Brain microvascular endothelial cell (primary cell): ENCODE results near the gene ASGR2.
"Not testable (repeated sequence)": the region's sequence is repeated elsewhere in the genome, so short reads cannot be mapped to it uniquely, and the experiment has no call there.

Experiments
- DNase-seq: peaks from one replicate; pipeline ENCODE4 v3.0.0-alpha.2; 2020
- H3K27ac ChIP-seq: fragments of 250-450 bp; sonication (Bioruptor Pico); 2 replicates; pipeline ENCODE4 v1.5.1; 2020; ENCODE audit warnings: mild to moderate bottlenecking, moderate library complexity
- H3K27me3 ChIP-seq: fragments of 250-450 bp; sonication (Bioruptor Pico); replicated peaks from 2 replicates; pipeline ENCODE4 v1.5.1; 2020; ENCODE audit warnings: mild to moderate bottlenecking
- H3K36me3 ChIP-seq: fragments of 250-450 bp; sonication (Bioruptor Pico); replicated peaks from 2 replicates; pipeline ENCODE4 v1.5.1; 2020; ENCODE audit warnings: mild to moderate bottlenecking
- H3K4me3 ChIP-seq: 2 replicates; pipeline ENCODE4 v1.5.1; 2011; ENCODE audit warnings: low read depth, mild to moderate bottlenecking, control low read depth, low read length, moderate library complexity
- in situ Hi-C: cut with HindIII; loops from 2 replicates; pipeline ENCODE4 v1.10.0; 2017; ENCODE audit warnings: low sequenced_read_pairs, low pct_ligation_motif_present
- TF ChIP-seq, protein P1 (sequence below): IDR thresholded peaks from 2 replicates; pipeline ENCODE4 v1.5.1; 2011; ENCODE audit warnings: low read depth, mild to moderate bottlenecking, moderate library complexity, low read length, control low read depth, inconsistent platforms; ENCODE audit errors: missing control alignments

ASGR2 gene, protein sequence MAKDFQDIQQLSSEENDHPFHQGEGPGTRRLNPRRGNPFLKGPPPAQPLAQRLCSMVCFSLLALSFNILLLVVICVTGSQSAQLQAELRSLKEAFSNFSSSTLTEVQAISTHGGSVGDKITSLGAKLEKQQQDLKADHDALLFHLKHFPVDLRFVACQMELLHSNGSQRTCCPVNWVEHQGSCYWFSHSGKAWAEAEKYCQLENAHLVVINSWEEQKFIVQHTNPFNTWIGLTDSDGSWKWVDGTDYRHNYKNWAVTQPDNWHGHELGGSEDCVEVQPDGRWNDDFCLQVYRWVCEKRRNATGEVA

DNA sequence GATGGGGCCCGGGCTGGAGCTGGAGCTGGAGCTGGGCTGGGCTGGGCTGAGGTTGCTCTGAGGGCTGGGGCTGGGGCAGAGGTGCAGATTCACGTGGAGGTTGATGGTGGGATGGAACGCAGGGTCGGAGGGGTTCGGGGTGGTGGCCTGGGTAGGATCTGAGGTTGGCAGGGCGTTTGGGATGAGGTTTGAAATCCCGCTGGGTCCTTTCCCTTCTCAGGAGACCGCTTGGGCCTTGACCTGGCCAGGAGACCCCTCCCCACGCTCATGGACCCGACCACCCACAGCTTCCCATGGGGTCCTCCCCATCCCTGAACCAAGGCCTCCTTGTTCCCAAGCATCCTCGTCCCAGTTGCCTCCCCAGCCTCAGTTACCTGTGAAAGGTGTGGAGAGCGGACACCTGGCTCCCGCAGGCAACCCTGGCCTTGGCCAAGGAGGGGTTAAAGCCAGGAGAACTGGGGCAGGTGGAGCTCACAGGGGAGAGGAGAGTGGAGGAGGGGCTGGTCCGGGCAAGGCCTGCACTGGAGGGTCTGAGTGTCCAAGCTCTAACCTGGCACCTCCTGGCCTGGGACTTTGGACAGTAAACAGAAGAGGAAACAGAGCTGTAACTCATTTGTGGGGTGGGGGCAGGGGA is at the start of gene ASGR2:
TSS of gene ASGR2 (minus strand) at position 582 of the 634 bp plus-strand sequence. CDS start 582 bp downstream, outside the sequence.
- Histone ChIP-seq H3K4me3 (no peak within 1 kb of the TSS), H3K36me3 (no peaks in the 10 kb centered on the region), H3K27me3 (no peaks in the 10 kb centered on the region), H3K27ac (no peak within 1 kb of the TSS)
- DNase-seq, result no peak
- TF ChIP-seq, protein P1, sequence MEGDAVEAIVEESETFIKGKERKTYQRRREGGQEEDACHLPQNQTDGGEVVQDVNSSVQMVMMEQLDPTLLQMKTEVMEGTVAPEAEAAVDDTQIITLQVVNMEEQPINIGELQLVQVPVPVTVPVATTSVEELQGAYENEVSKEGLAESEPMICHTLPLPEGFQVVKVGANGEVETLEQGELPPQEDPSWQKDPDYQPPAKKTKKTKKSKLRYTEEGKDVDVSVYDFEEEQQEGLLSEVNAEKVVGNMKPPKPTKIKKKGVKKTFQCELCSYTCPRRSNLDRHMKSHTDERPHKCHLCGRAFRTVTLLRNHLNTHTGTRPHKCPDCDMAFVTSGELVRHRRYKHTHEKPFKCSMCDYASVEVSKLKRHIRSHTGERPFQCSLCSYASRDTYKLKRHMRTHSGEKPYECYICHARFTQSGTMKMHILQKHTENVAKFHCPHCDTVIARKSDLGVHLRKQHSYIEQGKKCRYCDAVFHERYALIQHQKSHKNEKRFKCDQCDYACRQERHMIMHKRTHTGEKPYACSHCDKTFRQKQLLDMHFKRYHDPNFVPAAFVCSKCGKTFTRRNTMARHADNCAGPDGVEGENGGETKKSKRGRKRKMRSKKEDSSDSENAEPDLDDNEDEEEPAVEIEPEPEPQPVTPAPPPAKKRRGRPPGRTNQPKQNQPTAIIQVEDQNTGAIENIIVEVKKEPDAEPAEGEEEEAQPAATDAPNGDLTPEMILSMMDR, result no peak
- in situ Hi-C loops, result no loop called here

DNA sequence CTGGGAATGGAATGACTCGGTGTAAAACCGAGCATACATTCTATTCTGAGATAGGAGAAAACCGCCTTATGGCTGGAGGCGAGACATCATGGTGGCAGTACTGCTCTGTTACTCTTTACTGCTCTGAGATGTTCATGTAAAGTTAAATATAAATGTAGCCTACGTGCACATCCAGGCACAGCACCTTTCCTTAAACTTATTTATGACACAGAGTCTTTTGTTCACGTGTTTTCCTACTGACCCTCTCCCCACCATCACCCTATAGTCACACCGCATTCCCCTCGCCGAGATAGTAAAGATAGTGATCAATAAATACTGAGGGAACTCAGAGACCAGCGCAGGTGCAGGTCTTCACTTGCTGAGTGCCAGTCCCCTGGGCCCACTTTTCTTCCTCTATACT is 44.9 kb upstream of the ASGR2 start:
- DNase-seq, in situ Hi-C loops: not testable (repeated sequence)

GRCh38 chr17:7158424-7158823 is 43.8 kb upstream of the ASGR2 start:
- H3K27me3 ChIP-seq, in situ Hi-C loops, H3K4me3 ChIP-seq, DNase-seq, H3K36me3 ChIP-seq, H3K27ac ChIP-seq: not testable (repeated sequence)

More for the DNA sequence above, 44.9 kb upstream of the ASGR2 start:
- not testable (repeated sequence) for H3K36me3 ChIP-seq, H3K4me3 ChIP-seq, H3K27ac ChIP-seq, H3K27me3 ChIP-seq

- Histone ChIP-seq H3K4me3 (no peak overlapping the region), H3K36me3 (no peaks in the 10 kb centered on the region), H3K27me3 (no peaks in the 10 kb centered on the region), H3K27ac (no peak overlapping the region)
- no peak for DNase-seq
- in situ Hi-C loops, result no loop called here
- TF ChIP-seq, protein P1, result no peak
Observed at GRCh38 chr17:7156342-7156940, 41.8 kb upstream of the ASGR2 start.

DNA sequence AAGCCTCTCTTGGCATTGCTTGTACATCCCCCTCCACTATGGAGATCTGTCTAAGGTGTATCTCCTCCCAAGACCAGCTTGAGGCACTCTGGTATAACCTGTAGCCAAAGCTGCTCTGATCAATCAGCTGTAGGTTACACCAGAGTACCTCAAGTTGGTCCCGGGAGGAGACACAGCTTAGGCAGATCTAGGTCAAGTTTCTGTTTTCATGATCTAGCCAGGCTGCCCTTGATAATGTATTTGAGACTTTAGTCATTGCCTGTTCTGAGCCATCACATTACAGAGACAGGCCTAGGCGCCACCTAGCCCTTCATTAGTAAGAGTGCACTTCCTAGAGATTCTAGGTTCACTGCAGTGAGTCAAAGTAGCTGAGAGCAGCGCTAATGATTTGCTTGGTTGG is 33.1 kb upstream of the ASGR2 start:
- Histone ChIP-seq H3K27me3 (no peaks in the 10 kb centered on the region), H3K27ac (no peak overlapping the region), H3K36me3 (no peaks in the 10 kb centered on the region), H3K4me3 (no peak overlapping the region)
- TF ChIP-seq, protein P1, result no peak
- no peak for DNase-seq
- in situ Hi-C loops, result no loop called here

DNA sequence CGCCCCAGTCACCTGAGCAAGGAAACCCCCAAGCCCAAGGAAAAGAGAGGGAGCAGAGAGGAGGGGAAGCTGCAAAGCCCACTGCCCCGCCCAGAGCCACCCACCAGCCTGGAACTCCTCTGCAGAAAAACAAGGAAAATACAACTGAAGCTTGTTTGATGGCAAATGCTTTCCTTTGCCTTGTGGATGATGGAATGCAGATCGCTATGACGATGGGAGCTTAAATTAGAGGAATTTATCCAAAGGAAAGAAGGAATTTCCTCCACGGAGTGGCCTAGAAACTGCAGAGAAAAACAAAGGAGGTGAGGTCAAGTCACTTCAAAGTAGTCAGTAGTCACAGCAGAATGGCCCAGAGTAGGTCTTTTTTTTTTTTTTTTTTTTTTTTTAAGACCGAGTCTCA is 31.5 kb upstream of the ASGR2 start:
- DNase-seq, result no peak
- in situ Hi-C loops, result no loop called here
- Histone ChIP-seq H3K27ac (no peak overlapping the region), H3K4me3 (no peak overlapping the region), H3K36me3 (no peaks in the 10 kb centered on the region), H3K27me3 (peaks cover 4% of the 10 kb centered on the region)
- TF ChIP-seq, protein P1, result no peak
